ENCODE measurements around the gene ABCG8. TPM values are rescaled to one million over a fixed set of nuclear protein-coding genes. Genes with fewer than 3 reads are reported as not detected.

ABCG8 gene
- total RNA-seq, 4 donors from 2014 or later: 0.09 TPM; not detected in 3

- Histone ChIP-seq H3K27ac (no peak overlapping the region), H3K4me1 (no peaks in the 10 kb centered on the region), H3K9me3 (no peaks in the 10 kb centered on the region), H3K4me3 (no peak overlapping the region), H3K36me3 (no peaks in the 10 kb centered on the region), H3K27me3 (no peaks in the 10 kb centered on the region)
- intact Hi-C loops (cut with DNase I; ENCODE audit: low total_unique reads): no loop called here
- no peak for DNase-seq
- no peak for TF ChIP-seq CTCF (IDR thresholded peaks at IDR 0.05)
- no peak for TF ChIP-seq POLR2A (IDR thresholded peaks at IDR 0.05)
Observed at GRCh38 chr2:43806719-43807031, 32.1 kb upstream of the ABCG8 start.

- TF ChIP-seq CTCF (IDR thresholded peaks at IDR 0.05) (no peak), POLR2A (IDR thresholded peaks at IDR 0.05) (no peak)
- no peaks in the 10 kb centered on the region for H3K27me3 ChIP-seq
- no peaks in the 10 kb centered on the region for H3K4me1 ChIP-seq
- H3K36me3 ChIP-seq: no peaks in the 10 kb centered on the region
- peak overlapping the region in 1 of 2 donors; percentile 31 for H3K27ac ChIP-seq
- no peak for DNase-seq
- intact Hi-C loops (cut with DNase I; ENCODE audit: low total_unique reads): no loop called here
- H3K4me3 ChIP-seq: no peak overlapping the region
- H3K9me3 ChIP-seq: no peaks in the 10 kb centered on the region
Observed at GRCh38 chr2:43810452-43810851, 28.3 kb upstream of the ABCG8 start.

GRCh38 chr2:43810888-43811287 is 27.9 kb upstream of the ABCG8 start:
- Histone ChIP-seq H3K27ac (peak overlapping the region in 1 of 2 donors; percentile 31), H3K4me1 (no peaks in the 10 kb centered on the region), H3K4me3 (no peak overlapping the region), H3K9me3 (no peaks in the 10 kb centered on the region), H3K36me3 (no peaks in the 10 kb centered on the region), H3K27me3 (no peaks in the 10 kb centered on the region)
- intact Hi-C loops (cut with DNase I; ENCODE audit: low total_unique reads): no loop called here
- no peak for TF ChIP-seq POLR2A (IDR thresholded peaks at IDR 0.05)
- no peak for TF ChIP-seq CTCF (IDR thresholded peaks at IDR 0.05)
- no peak for DNase-seq

- TF ChIP-seq POLR2A (IDR thresholded peaks at IDR 0.05) (no peak), CTCF (IDR thresholded peaks at IDR 0.05) (no peak)
- intact Hi-C loops (cut with DNase I; ENCODE audit: low total_unique reads): no loop called here
- Histone ChIP-seq H3K4me1 (no peaks in the 10 kb centered on the region), H3K27me3 (no peaks in the 10 kb centered on the region), H3K9me3 (no peaks in the 10 kb centered on the region), H3K4me3 (no peak overlapping the region), H3K27ac (no peak overlapping the region), H3K36me3 (no peaks in the 10 kb centered on the region)
- DNase-seq: no peak
Observed at GRCh38 chr2:43812006-43812405, 26.8 kb upstream of the ABCG8 start.

- no peak overlapping the region for H3K27ac ChIP-seq
- no peaks in the 10 kb centered on the region for H3K4me1 ChIP-seq
- no peaks in the 10 kb centered on the region for H3K36me3 ChIP-seq
- H3K27me3 ChIP-seq: no peaks in the 10 kb centered on the region
- H3K9me3 ChIP-seq: no peaks in the 10 kb centered on the region
- no peak overlapping the region for H3K4me3 ChIP-seq
- no peak for DNase-seq
- no peak for TF ChIP-seq CTCF (IDR thresholded peaks at IDR 0.05)
- no peak for TF ChIP-seq POLR2A (IDR thresholded peaks at IDR 0.05)
- intact Hi-C loops (cut with DNase I; ENCODE audit: low total_unique reads): no loop called here
Observed at GRCh38 chr2:43812947-43813346, 25.8 kb upstream of the ABCG8 start.
